Smooth muscle cell (in vitro differentiated cells): ENCODE measurements around the gene EXOSC2. TPM values are rescaled to one million over a fixed set of nuclear protein-coding genes. Genes with fewer than 3 reads are reported as not detected.

Experiments used
- DNase-seq: peaks from one replicate; lab custom pipeline; 2025; ENCODE audit not compliant: unreplicated experiment; lab: John Stamatoyannopoulos, UW
- H2AFZ ChIP-seq: fragments of 200-600 bp; sonication (generic); 2 replicates; pipeline ENCODE4 v1.6.0; 2016; ENCODE audit warnings: antibody characterized with exemption, low read depth, mild to moderate bottlenecking
- H3F3A ChIP-seq: fragments of 200-600 bp; sonication (generic); 2 replicates; pipeline ENCODE4 v1.6.0; 2017; ENCODE audit warnings: antibody characterized with exemption, low read depth
- H3K27ac ChIP-seq: fragments of 200-600 bp; sonication (generic); 2 replicates; pipeline ENCODE4 v1.5.1; 2016; ENCODE audit warnings: low read depth, mild to moderate bottlenecking
- H3K27me3 ChIP-seq: fragments of 200-600 bp; sonication (generic); 2 replicates; pipeline ENCODE4 v1.6.1; 2016; ENCODE audit warnings: low read depth, mild to moderate bottlenecking
- H3K36me3 ChIP-seq: fragments of 200-600 bp; sonication (generic); 2 replicates; pipeline ENCODE4 v1.5.1; 2016; ENCODE audit warnings: low read depth
- H3K4me1 ChIP-seq: fragments of 200-600 bp; sonication (generic); 2 replicates; pipeline ENCODE4 v1.5.1; 2016; ENCODE audit warnings: low read depth
- H3K4me2 ChIP-seq: fragments of 200-600 bp; sonication (generic); 2 replicates; pipeline ENCODE4 v1.6.0; 2016; ENCODE audit warnings: mild to moderate bottlenecking
- H3K4me3 ChIP-seq: fragments of 200-600 bp; sonication (generic); 2 replicates; pipeline ENCODE4 v1.5.1; 2016; ENCODE audit warnings: mild to moderate bottlenecking
- H3K79me2 ChIP-seq: fragments of 200-600 bp; sonication (generic); 2 replicates; pipeline ENCODE4 v1.6.0; 2016; ENCODE audit warnings: low read depth, mild to moderate bottlenecking
- H3K9ac ChIP-seq: fragments of 200-600 bp; sonication (generic); 2 replicates; pipeline ENCODE4 v1.6.0; 2016; ENCODE audit warnings: low read depth
- H3K9me3 ChIP-seq: fragments of 200-600 bp; sonication (generic); replicated peaks from 2 replicates; pipeline ENCODE4 v1.5.1; 2016; ENCODE audit warnings: low read depth
- H4K20me1 ChIP-seq: fragments of 200-600 bp; sonication (generic); 2 replicates; pipeline ENCODE4 v1.6.0; 2016; ENCODE audit warnings: low read depth
- CTCF ChIP-seq: fragments of 200-600 bp; sonication (generic); IDR thresholded peaks from 2 replicates; pipeline ENCODE4 v1.5.1; 2017; ENCODE audit warnings: borderline replicate concordance, mild to moderate bottlenecking, antibody characterized with exemption; ENCODE audit not compliant: insufficient read depth, poor library complexity, severe bottlenecking
- WGBS: methylation state at CpG from one replicate; pipeline ENCODE4 v1.1.7; 2016; ENCODE audit warnings: low lambda C conversion rate; 5-methylcytosine and 5-hydroxymethylcytosine counted together
- polyA plus RNA-seq: library from polyadenylated mRNA; unstranded; fragments of >200 nt; fragmentation: Nextera tagmentation; extraction: Ambion mirVana; gene quantifications from 2 replicates; pipeline ENCODE4 v1.2.1, GENCODE V29; 2016
- total RNA-seq: library from RNA; depleted of rRNA; stranded (reverse); fragments of >200 nt; gene quantifications from 2 replicates; pipeline ENCODE4 v1.2.3, GENCODE V29; 2014

Gene EXOSC2
- total and polyA plus RNA-seq, 2 experiments from 2014 or later: 14.7 to 15.8 TPM

- Histone ChIP-seq H3K36me3 (no peaks in the 10 kb centered on the region), H3K4me1 (peaks cover 17% of the 10 kb centered on the region), H3K4me2 (no peak overlapping the region), H3F3A (no peaks in the 10 kb centered on the region), H2AFZ (no peak overlapping the region), H3K9me3 (no peaks in the 10 kb centered on the region), H3K79me2 (no peaks in the 10 kb centered on the region), H3K27me3 (peaks cover 40% of the 10 kb centered on the region), H3K9ac (no peak overlapping the region), H4K20me1 (no peaks in the 10 kb centered on the region), H3K4me3 (no peak overlapping the region), H3K27ac (no peak overlapping the region)
- DNase-seq: no peak
- 91% methylated on average over 4 of the region's 4 CpGs for WGBS
- TF ChIP-seq CTCF: no peak
These were observed 23.6 kb upstream of the EXOSC2 start for GRCh38 chr9:130669965-130670364.

- Histone ChIP-seq H3K27me3 (peaks cover 33% of the 10 kb centered on the region), H3K36me3 (no peaks in the 10 kb centered on the region), H3K9me3 (no peaks in the 10 kb centered on the region), H3K4me2 (no peak overlapping the region), H3K9ac (no peak overlapping the region), H3K4me1 (peaks cover 12% of the 10 kb centered on the region), H3K79me2 (no peaks in the 10 kb centered on the region), H2AFZ (no peak overlapping the region), H3K27ac (no peak overlapping the region), H3K4me3 (no peak overlapping the region), H3F3A (no peaks in the 10 kb centered on the region), H4K20me1 (no peaks in the 10 kb centered on the region)
- TF ChIP-seq CTCF: no peak
- WGBS: 90% methylated on average over 6 of the region's 6 CpGs
- DNase-seq: no peak
These were observed 22.9 kb upstream of the EXOSC2 start for GRCh38 chr9:130670644-130671043.

GRCh38 chr9:130672466-130672865 is 21.1 kb upstream of the EXOSC2 start:
- no peak for DNase-seq
- Histone ChIP-seq H3K27me3 (peaks cover 16% of the 10 kb centered on the region), H2AFZ (no peak overlapping the region), H3K27ac (no peak overlapping the region), H3K4me1 (no peaks in the 10 kb centered on the region), H3K9me3 (no peaks in the 10 kb centered on the region), H3K4me2 (no peak overlapping the region), H3K9ac (no peak overlapping the region), H4K20me1 (no peaks in the 10 kb centered on the region), H3K4me3 (no peak overlapping the region), H3K36me3 (no peaks in the 10 kb centered on the region), H3F3A (no peaks in the 10 kb centered on the region), H3K79me2 (no peaks in the 10 kb centered on the region)
- TF ChIP-seq CTCF: no peak
- WGBS: 88% methylated on average over 8 of the region's 8 CpGs

- no peak for TF ChIP-seq CTCF
- no peak overlapping the region for H3K9ac ChIP-seq
- no peak overlapping the region for H2AFZ ChIP-seq
These were observed 20.5 kb upstream of the EXOSC2 start for GRCh38 chr9:130672933-130673615.

More at GRCh38 chr9:130672933-130673615, 20.5 kb upstream of the EXOSC2 start:
- no peak overlapping the region for H3K4me2 ChIP-seq
- H3F3A ChIP-seq: no peaks in the 10 kb centered on the region
- no peaks in the 10 kb centered on the region for H3K79me2 ChIP-seq
- H3K9me3 ChIP-seq: no peaks in the 10 kb centered on the region
- H3K27me3 ChIP-seq: peaks cover 14% of the 10 kb centered on the region
- WGBS: 82% methylated on average over 12 of the region's 12 CpGs
- no peak overlapping the region for H3K4me3 ChIP-seq
- H3K36me3 ChIP-seq: no peaks in the 10 kb centered on the region
- H3K4me1 ChIP-seq: no peaks in the 10 kb centered on the region
- no peak for DNase-seq
- no peaks in the 10 kb centered on the region for H4K20me1 ChIP-seq
- no peak overlapping the region for H3K27ac ChIP-seq
